Measurements from ENCODE around the gene UGT1A5.

- TF ChIP-seq CTCF (IDR thresholded peaks at IDR 0.05): no peak
- no peak for TF ChIP-seq POLR2A (IDR thresholded peaks at IDR 0.05)
These were observed 55.4 kb downstream of the UGT1A5 start for GRCh38 chr2:233768076-233768475.
